Measurements from ENCODE around the gene SLC29A3.
"Not testable (repeated sequence)": the region's sequence is repeated elsewhere in the genome, so short reads cannot be mapped to it uniquely, and the experiment has no call there.

Gene SLC29A3

GRCh38 chr10:71346731-71347130, 27.7 kb downstream of the SLC29A3 start:
- no peak for DNase-seq (ENCODE audit: low read depth)

GRCh38 chr10:71347587-71348395, 28.7 kb downstream of the SLC29A3 start:
- peak; percentile 10 for DNase-seq (ENCODE audit: low read depth)

GRCh38 chr10:71348850-71349249, 29.8 kb downstream of the SLC29A3 start:
- DNase-seq (ENCODE audit: low read depth), result no peak

GRCh38 chr10:71349406-71349805, 30.3 kb downstream of the SLC29A3 start:
- no peak for DNase-seq (ENCODE audit: low read depth)

- no peak for DNase-seq (ENCODE audit: low read depth)
Observed at GRCh38 chr10:71351087-71351486, 32.0 kb downstream of the SLC29A3 start.

- no peak for DNase-seq (ENCODE audit: low read depth)
Observed at GRCh38 chr10:71351628-71352319, 32.7 kb downstream of the SLC29A3 start.

- DNase-seq (ENCODE audit: low read depth), result no peak
Observed at GRCh38 chr10:71353639-71354038, 34.6 kb downstream of the SLC29A3 start.

GRCh38 chr10:71354776-71355175, 35.7 kb downstream of the SLC29A3 start:
- no peak for DNase-seq (ENCODE audit: low read depth)

- no peak for DNase-seq (ENCODE audit: low read depth)
Observed at GRCh38 chr10:71355886-71356285, 36.8 kb downstream of the SLC29A3 start.

GRCh38 chr10:71357792-71358265, 38.8 kb downstream of the SLC29A3 start:
- DNase-seq (ENCODE audit: low read depth), result peak; percentile 19

GRCh38 chr10:71358277-71358676, 39.2 kb downstream of the SLC29A3 start:
- DNase-seq (ENCODE audit: low read depth), result no peak

- not testable (repeated sequence) for DNase-seq (ENCODE audit: low read depth)
Observed at GRCh38 chr10:71358906-71359305, 39.8 kb downstream of the SLC29A3 start.

- no peak for DNase-seq (ENCODE audit: low read depth)
Observed at GRCh38 chr10:71359364-71360046, 40.4 kb downstream of the SLC29A3 start.

GRCh38 chr10:71360735-71361134, 41.7 kb downstream of the SLC29A3 start:
- no peak for DNase-seq (ENCODE audit: low read depth)

- no peak for DNase-seq (ENCODE audit: low read depth)
Observed at GRCh38 chr10:71361581-71361980, 42.5 kb downstream of the SLC29A3 start.

GRCh38 chr10:71362141-71362540, 43.1 kb downstream of the SLC29A3 start:
- DNase-seq (ENCODE audit: low read depth), result no peak

GRCh38 chr10:71363936-71364335, 44.9 kb downstream of the SLC29A3 start:
- no peak for DNase-seq (ENCODE audit: low read depth)

- DNase-seq (ENCODE audit: low read depth), result no peak
Observed at GRCh38 chr10:71365366-71365765, 46.3 kb downstream of the SLC29A3 start.

GRCh38 chr10:71366690-71367089, 47.6 kb downstream of the SLC29A3 start:
- DNase-seq (ENCODE audit: low read depth), result no peak

GRCh38 chr10:71367271-71367670, 48.2 kb downstream of the SLC29A3 start:
- peak; percentile 9 for DNase-seq (ENCODE audit: low read depth)

GRCh38 chr10:71368176-71368575, 49.1 kb downstream of the SLC29A3 start:
- DNase-seq (ENCODE audit: low read depth), result no peak

- DNase-seq (ENCODE audit: low read depth), result no peak
Observed at GRCh38 chr10:71368643-71369042, 49.6 kb downstream of the SLC29A3 start.

GRCh38 chr10:71369602-71370001, 50.5 kb downstream of the SLC29A3 start:
- DNase-seq (ENCODE audit: low read depth), result no peak

Data from EH (cell line).